Caki2 (cell line): ENCODE data around the gene CPEB4. TPM values are rescaled to one million over a fixed set of nuclear protein-coding genes. Genes with fewer than 3 reads are reported as not detected.

ENCODE experiments used
- DNase-seq: peaks from one replicate; pipeline ENCODE4 v3.0.0-alpha.2; 2015; ENCODE audit warnings: low read depth
- in situ Hi-C: cut with HindIII; loops from 2 replicates; pipeline ENCODE4 v1.10.0; 2016; ENCODE audit warnings: low sequenced_read_pairs, low pct_unique_long_range_greater_than_20kb, mixed read lengths
- total RNA-seq: library from RNA; depleted of rRNA; stranded (reverse); fragments of >200 nt; shearing (Covaris generic); gene quantifications from 2 replicates; pipeline ENCODE4 v1.2.3, GENCODE V29; 2014; ENCODE audit warnings: low replicate concordance

CPEB4 gene
- total RNA-seq, 1 experiment from 2014 or later: 9.8 TPM

GRCh38 chr5:173923218-173924095 lies 35.3 kb downstream of the CPEB4 start:
- in situ Hi-C loops: no loop called here
- no peak for DNase-seq

GRCh38 chr5:173924899-173925298 lies 36.8 kb downstream of the CPEB4 start:
- in situ Hi-C loops: no loop called here
- no peak for DNase-seq

- peak; percentile 29 for DNase-seq
- in situ Hi-C loops: no loop called here
Measured at GRCh38 chr5:173925449-173926071, 37.4 kb downstream of the CPEB4 start.

- no peak for DNase-seq
- in situ Hi-C loops: no loop called here
Measured at GRCh38 chr5:173926359-173926758, 38.2 kb downstream of the CPEB4 start.

- in situ Hi-C loops: no loop called here
- DNase-seq: no peak
Measured at GRCh38 chr5:173928871-173929574, 40.9 kb downstream of the CPEB4 start.

- DNase-seq: no peak
- in situ Hi-C loops: no loop called here
Measured at GRCh38 chr5:173932695-173933139, 44.6 kb downstream of the CPEB4 start.

GRCh38 chr5:173933901-173934300 lies 45.8 kb downstream of the CPEB4 start:
- in situ Hi-C loops: no loop called here
- no peak for DNase-seq

GRCh38 chr5:173935396-173935795 lies 47.2 kb downstream of the CPEB4 start:
- in situ Hi-C loops: no loop called here
- DNase-seq: no peak

GRCh38 chr5:173940269-173940668 lies 52.1 kb downstream of the CPEB4 start:
- in situ Hi-C loops: no loop called here
- no peak for DNase-seq

- in situ Hi-C loops: no loop called here
Measured at GRCh38 chr5:173941102-173941501, 53.0 kb downstream of the CPEB4 start.

GRCh38 chr5:173941758-173942401 lies 53.7 kb downstream of the CPEB4 start:
- no peak for DNase-seq
- in situ Hi-C loops: no loop called here

More at GRCh38 chr5:173941102-173941501, 53.0 kb downstream of the CPEB4 start:
- no peak for DNase-seq

GRCh38 chr5:173944511-173944910 lies 56.4 kb downstream of the CPEB4 start:
- in situ Hi-C loops: no loop called here

GRCh38 chr5:173945160-173945559 lies 57.0 kb downstream of the CPEB4 start:
- no peak for DNase-seq
- in situ Hi-C loops: no loop called here

More at GRCh38 chr5:173944511-173944910, 56.4 kb downstream of the CPEB4 start:
- DNase-seq: peak; percentile 40

- in situ Hi-C loops: no loop called here
Measured at GRCh38 chr5:173946323-173946722, 58.2 kb downstream of the CPEB4 start.

GRCh38 chr5:173950829-173951228 lies 62.7 kb downstream of the CPEB4 start:
- no peak for DNase-seq
- in situ Hi-C loops: no loop called here

More at GRCh38 chr5:173946323-173946722, 58.2 kb downstream of the CPEB4 start:
- no peak for DNase-seq

- in situ Hi-C loops: no loop called here
- no peak for DNase-seq
Measured at GRCh38 chr5:173953528-173954090, 65.5 kb downstream of the CPEB4 start.

- DNase-seq: peak; percentile 83
- in situ Hi-C loops: no loop called here
Measured at GRCh38 chr5:173954671-173955521, 66.7 kb downstream of the CPEB4 start.
